ENCODE data around the gene DMXL1.

Gene DMXL1

GRCh38 chr5:119269061-119269944, 198.4 kb downstream of the DMXL1 start:
- no peak for DNase-seq (ENCODE audit: low read depth in 2 of 2)

DNA sequence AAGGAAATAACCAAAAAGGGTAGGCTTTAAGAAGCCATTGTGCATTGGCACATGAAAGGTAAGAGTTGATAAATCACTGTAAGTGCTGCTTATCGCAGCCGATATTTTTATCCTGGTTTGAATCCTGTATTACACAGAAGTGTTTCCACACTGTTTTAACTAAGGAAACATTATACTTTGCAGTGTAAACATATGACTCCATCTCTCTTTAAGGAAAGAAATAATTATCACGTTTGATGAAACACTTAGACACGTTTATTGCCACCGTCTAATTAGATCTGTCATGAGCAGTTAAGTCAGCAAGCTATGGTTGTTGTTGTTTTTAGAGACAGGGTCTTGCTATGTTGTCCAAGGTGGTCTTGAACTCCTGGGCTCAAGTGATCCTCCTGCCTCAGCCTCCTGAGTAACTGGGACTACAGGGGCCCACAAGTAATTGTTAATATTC, 199.3 kb downstream of the DMXL1 start:
- DNase-seq (ENCODE audit: low read depth in 2 of 2) = no peak

GRCh38 chr5:119270960-119271757, 200.3 kb downstream of the DMXL1 start:
- no peak for DNase-seq (ENCODE audit: low read depth in 2 of 2)

DNA sequence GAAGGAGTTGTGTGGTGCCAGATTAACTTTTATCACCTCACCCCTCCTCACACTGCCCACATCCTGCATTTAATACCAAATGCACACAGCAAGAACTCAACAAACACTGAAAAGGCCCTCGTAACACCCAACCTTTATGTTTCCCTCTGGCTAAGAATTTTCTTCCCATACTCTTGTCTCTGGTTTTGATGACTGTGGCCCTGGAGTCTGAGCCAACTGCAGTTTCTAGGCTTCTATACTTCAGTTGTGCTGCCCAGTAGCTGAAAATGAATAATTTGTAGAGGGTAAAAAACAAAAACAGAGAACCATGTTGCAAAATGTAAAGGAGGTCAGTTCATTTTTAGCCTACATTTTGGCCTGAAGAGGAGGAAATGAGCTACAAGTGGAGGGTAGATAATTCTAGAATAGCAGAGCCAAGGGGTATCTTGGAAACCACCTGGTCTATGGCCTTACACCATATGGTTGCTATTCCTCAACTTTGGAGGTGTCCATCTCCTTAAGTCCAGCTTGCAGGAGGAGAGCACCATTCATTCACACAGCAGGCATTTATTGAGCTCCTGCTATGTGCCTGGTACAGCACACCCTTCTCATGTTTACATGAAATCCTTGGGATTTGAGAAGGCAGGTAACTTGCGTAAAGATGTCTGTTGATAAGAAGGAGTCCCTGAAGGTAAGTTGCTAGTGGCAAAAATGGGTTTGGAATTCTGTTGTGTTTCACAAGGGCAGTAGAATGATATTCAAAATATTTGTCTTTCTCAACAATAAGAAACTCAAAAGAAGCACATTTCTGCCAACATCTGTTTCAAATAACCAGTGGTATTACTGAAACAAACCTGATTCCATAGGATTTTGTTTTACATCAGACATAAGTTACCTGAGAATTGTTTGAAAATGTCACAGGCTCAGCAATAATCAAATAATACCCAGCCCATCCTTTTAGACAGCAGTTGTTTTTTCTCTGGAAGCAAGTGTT, 201.2 kb downstream of the DMXL1 start:
- no peak for DNase-seq (ENCODE audit: low read depth in 2 of 2)

- DNase-seq (ENCODE audit: low read depth in 2 of 2) = no peak
Observed at GRCh38 chr5:119273391-119273839, 202.5 kb downstream of the DMXL1 start.

DNA sequence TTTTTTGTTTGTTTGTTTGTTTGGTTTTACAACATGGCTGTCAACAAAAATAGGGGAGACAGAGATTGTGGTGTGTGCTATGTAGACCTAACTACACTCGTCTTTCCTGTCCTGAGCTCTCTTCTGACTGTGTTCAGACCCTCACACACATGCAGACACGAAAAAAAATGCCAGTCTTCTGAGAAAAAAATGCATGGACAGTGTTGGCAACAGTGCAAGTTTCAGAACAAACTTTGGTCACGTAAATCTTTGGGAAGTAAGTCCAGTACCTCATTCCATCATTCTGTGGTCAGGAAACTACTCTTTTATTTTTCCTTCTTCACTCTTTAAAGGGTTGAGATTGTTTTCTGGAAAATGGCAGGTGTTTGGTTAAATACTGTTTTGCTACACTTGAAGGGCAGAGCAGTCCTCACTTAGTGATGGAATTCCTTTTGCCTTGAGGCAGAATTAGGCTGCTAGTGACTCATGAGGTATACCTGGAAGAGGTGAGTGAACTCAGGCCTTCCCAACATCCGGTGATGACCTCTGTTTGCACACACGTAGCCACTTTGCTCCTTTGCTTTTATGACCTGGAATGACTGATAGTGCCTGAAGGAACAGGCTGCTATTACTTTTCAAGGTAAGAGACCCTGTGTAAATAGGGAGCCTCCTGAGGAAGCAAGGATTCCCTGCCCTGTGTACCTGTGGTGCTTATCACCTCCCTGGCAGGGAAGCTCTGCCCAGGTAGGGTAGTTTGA, 203.3 kb downstream of the DMXL1 start:
- DNase-seq (ENCODE audit: low read depth in 2 of 2) = no peak

- DNase-seq (ENCODE audit: low read depth in 2 of 2) = no peak
Observed at GRCh38 chr5:119274767-119275130, 203.9 kb downstream of the DMXL1 start.

- DNase-seq (ENCODE audit: low read depth in 2 of 2) = no peak
Observed at GRCh38 chr5:119275146-119275545, 204.3 kb downstream of the DMXL1 start.

DNA sequence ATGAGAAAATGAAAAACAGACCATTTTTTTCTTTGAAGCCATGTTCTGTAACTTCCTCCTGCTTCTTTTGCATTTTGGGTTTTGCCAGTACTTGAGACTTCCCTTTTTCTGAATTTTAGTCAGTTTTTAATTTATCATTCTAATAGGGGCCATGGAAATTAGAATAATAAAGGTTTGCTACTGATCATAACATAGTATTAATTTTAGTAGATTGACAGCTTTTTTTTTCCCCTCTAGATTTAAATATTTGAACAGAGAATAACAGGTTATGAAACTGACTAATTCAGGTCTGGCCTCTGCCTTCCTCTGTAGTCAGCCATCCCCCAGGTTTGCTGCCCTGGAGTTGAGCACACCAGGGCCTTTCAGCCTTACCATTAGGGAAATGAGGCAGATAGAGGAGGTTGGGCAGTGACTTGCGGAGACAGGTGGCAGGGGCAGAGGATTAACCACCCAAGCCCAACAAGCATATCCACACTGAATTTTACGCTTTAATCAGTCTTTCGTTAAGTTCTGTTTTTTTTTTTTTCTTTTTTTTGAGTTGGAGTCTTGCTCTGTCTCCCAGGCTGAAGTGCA, 204.8 kb downstream of the DMXL1 start:
- DNase-seq (ENCODE audit: low read depth in 2 of 2) = no peak

DNA sequence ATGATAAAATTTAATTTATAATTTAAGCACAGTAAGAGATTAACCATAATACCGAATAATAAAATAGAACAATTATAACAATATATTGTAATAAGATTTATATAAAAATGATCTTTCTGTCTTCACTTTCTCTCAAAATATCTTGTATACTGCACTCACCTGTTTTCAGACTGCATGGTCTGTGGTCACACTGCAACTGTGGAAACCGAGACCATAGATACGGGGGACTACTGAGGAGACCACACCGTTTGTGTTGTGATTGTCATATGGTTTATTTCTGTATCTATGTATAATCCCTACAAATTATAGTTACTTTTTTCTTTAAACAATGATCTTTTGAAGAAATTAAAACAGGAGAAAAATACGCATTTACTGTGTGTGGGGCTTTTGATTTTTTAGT, 206.1 kb downstream of the DMXL1 start:
- no peak for DNase-seq (ENCODE audit: low read depth in 2 of 2)

DNA sequence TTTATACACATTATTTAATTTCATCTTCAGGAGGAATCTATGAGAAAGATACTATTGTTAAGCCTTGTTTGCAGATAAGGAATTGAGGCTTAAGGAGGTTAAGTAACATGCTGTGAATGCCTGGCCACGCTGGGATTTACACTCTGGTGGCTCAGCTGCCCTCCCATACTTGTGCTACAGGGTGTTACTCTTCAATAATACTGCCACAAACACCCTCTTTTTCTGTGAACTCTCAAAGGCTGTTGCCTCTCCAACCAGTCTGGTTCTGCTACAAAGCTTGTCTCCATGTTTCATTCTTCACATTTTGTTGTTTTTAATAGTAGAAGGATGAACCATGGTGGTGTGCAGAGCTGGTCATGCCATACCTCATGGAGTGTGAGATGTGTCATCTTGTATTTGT, 208.2 kb downstream of the DMXL1 start:
- no peak for DNase-seq (ENCODE audit: low read depth in 2 of 2)

GRCh38 chr5:119280380-119280779, 209.5 kb downstream of the DMXL1 start:
- no peak for DNase-seq (ENCODE audit: low read depth in 2 of 2)

- no peak for DNase-seq (ENCODE audit: low read depth in 2 of 2)
Observed at GRCh38 chr5:119282628-119283027, 211.7 kb downstream of the DMXL1 start.

GRCh38 chr5:119284031-119284430, 213.1 kb downstream of the DMXL1 start:
- no peak for DNase-seq (ENCODE audit: low read depth in 2 of 2)

GRCh38 chr5:119285070-119285916, 214.4 kb downstream of the DMXL1 start:
- DNase-seq (ENCODE audit: low read depth in 2 of 2) = no peak

DNA sequence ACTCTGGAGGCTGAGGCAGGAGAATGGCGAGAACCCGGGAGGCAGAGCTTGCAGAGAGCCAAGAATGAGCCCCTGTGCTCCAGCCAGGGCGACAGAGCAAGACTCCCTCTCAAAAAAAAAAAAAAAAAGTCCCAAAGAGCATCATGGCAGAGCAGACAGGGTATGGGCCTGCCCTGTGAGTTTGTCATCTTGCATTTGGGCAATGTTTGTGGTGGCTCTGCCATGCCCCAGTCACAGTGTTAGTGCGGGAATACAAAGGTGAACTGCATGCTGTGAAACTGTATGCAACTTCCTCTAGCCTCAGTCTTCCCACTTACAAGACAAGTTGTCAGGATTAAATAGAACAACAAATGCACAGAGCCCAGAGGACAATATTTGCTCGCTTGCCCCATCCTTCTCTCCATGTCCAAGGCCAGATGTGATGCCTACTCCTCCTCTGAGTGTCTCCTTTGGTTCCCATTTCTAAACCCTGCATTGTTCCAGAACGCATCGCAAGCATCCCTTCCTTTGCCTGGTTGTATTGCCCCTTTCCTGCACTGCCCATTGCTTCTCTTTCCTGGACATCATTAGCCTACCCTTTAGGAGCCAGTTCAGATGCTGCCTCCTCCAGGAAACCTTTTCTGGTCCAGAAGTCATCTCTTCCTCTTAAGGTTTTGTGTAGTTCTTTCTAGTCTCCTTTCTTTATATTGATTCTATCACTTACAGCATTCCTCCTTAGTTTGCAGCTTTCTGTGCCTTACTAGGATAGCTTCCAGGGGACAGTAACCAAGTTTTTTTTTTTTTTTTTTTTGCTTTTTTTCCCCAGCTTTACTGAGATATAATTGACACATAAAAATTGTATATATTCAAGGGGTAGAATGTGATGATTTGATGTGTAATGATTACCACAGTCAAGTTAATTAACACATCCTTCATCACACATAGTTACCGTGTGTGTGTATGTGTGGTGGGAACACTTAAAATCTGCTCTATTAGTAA, 215.9 kb downstream of the DMXL1 start:
- DNase-seq (ENCODE audit: low read depth in 2 of 2) = no peak

GRCh38 chr5:119287547-119288111, 216.7 kb downstream of the DMXL1 start:
- no peak for DNase-seq (ENCODE audit: low read depth in 2 of 2)

GRCh38 chr5:119288379-119289033, 217.6 kb downstream of the DMXL1 start:
- no peak for DNase-seq (ENCODE audit: low read depth in 2 of 2)

Data from stimulated activated CD8-positive, alpha-beta memory T cell treated with anti-CD3 and anti-CD28 coated beads, Interleukin-2, amount 100 ng/mL, for 1 hour (primary cell).